HG02938 (cell line): ENCODE data around the gene LRRC74A.

ENCODE experiments used
- ATAC-seq: cut with Tn5 transposase; IDR thresholded peaks from one replicate; pipeline ENCODE4 v1.9.1; 2021; ENCODE audit warnings: mild to moderate bottlenecking, moderate library complexity; ENCODE audit not compliant: unreplicated experiment

The LRRC74A gene

GRCh38 chr14:76808990-76809389 lies 17.2 kb upstream of the LRRC74A start:
- no peak for ATAC-seq

GRCh38 chr14:76810525-76810924 lies 15.7 kb upstream of the LRRC74A start:
- no peak for ATAC-seq

- ATAC-seq = no peak
Observed at GRCh38 chr14:76810953-76811400, 15.2 kb upstream of the LRRC74A start.

- ATAC-seq = no peak
Observed at GRCh38 chr14:76811561-76811960, 14.6 kb upstream of the LRRC74A start.

GRCh38 chr14:76812093-76812421 lies 14.2 kb upstream of the LRRC74A start:
- ATAC-seq = peak; percentile 24

GRCh38 chr14:76812422-76813383 lies 13.5 kb upstream of the LRRC74A start, which contains the start of gene ANGEL1:
ANGEL1 (minus strand) TSS chr14:76812882; CDS start chr14:76812827, 55 bp downstream.
- ATAC-seq = peak; percentile 75

- ATAC-seq = no peak
Observed at GRCh38 chr14:76814726-76815645, 11.2 kb upstream of the LRRC74A start.

- ATAC-seq = no peak
Observed at GRCh38 chr14:76820700-76821099, 5.5 kb upstream of the LRRC74A start.

- no peak for ATAC-seq
Observed at GRCh38 chr14:76827696-76828296, 1.6 kb downstream of the LRRC74A start.

GRCh38 chr14:76828339-76829012 lies 2.3 kb downstream of the LRRC74A start:
- ATAC-seq = no peak

GRCh38 chr14:76829013-76829365 lies 2.8 kb downstream of the LRRC74A start:
- ATAC-seq = no peak

- no peak for ATAC-seq
Observed at GRCh38 chr14:76829650-76830421, 3.6 kb downstream of the LRRC74A start.

- no peak for ATAC-seq
Observed at GRCh38 chr14:76830556-76830955, 4.3 kb downstream of the LRRC74A start.

GRCh38 chr14:76832503-76832988 lies 6.3 kb downstream of the LRRC74A start:
- no peak for ATAC-seq

- no peak for ATAC-seq
Observed at GRCh38 chr14:76833011-76833410, 6.8 kb downstream of the LRRC74A start.

GRCh38 chr14:76834241-76834661 lies 8.0 kb downstream of the LRRC74A start:
- ATAC-seq = no peak

GRCh38 chr14:76836029-76836630 lies 9.9 kb downstream of the LRRC74A start:
- no peak for ATAC-seq

- no peak for ATAC-seq
Observed at GRCh38 chr14:76837524-76837923, 11.3 kb downstream of the LRRC74A start.

- no peak for ATAC-seq
Observed at GRCh38 chr14:76842414-76842813, 16.2 kb downstream of the LRRC74A start.
